Measurements from ENCODE around the gene CDK13. TPM values are rescaled to one million over a fixed set of nuclear protein-coding genes. Genes with fewer than 3 reads are reported as not detected.

Gene CDK13
- total and polyA plus RNA-seq, 9 of the 15 experiments (the other 6 are each of a cell fraction or from before 2014, with no cell fraction given), result 9.8 to 46.1 (median 32.4) TPM

GRCh38 chr7:39951226-39952194, 1.5 kb downstream of the CDK13 start (continued):
- TF ChIP-seq ZNF263 (CRISPR knock-in tag; IDR thresholded peaks at IDR 0.05; ENCODE audit: borderline replicate concordance) (peak; percentile 77), E4F1 (CRISPR knock-in tag; IDR thresholded peaks at IDR 0.05; ENCODE audit: borderline replicate concordance) (no peak), ETV6 (IDR thresholded peaks at IDR 0.05; ENCODE audit: borderline replicate concordance in 1 of 2, low read depth in 2 of 2, low read length in 1 of 2) (no peak), ETV6 (CRISPR knock-in tag; IDR thresholded peaks at IDR 0.05; ENCODE audit: borderline replicate concordance) (no peak), POLR2G (IDR thresholded peaks at IDR 0.05; ENCODE audit: low read depth, low read length) (peak; percentile 71)

GRCh38 chr7:39952374-39952773, 2.3 kb downstream of the CDK13 start:
- H4K20me1 ChIP-seq (replicated peaks; ENCODE audit: control insufficient read depth, insufficient read depth, low read length), result peaks cover 22% of the 10 kb centered on the region; the same call in 1 of the 2 replicates
- peak overlapping the region in 1 of 2 experiments; percentile 95; a peak in 2 of 4 replicates for H3K9ac ChIP-seq (ENCODE audit: insufficient read depth in 1 of 2, low read depth in 2 of 2, low read length in 2 of 2)
- peak; percentile 54; the same call in 1 of the 2 replicates for TF ChIP-seq ATF4 (CRISPR knock-in tag; IDR thresholded peaks at IDR 0.05)
- TF ChIP-seq POLR2H (tag; IDR thresholded peaks at IDR 0.05; ENCODE audit: low read depth), result peak; percentile 65; the same call in 1 of the 2 replicates
- no peak for TF ChIP-seq E2F4 (CRISPR knock-in tag; IDR thresholded peaks at IDR 0.05; ENCODE audit: low read depth)
- TF ChIP-seq FOXJ2 (tag; IDR thresholded peaks at IDR 0.05), result peak; percentile 56; the same call in 1 of the 2 replicates
- no peak for TF ChIP-seq POLR3A (IDR thresholded peaks at IDR 0.05; ENCODE audit: borderline replicate concordance, extremely low read depth, insufficient read depth, insufficient read length)
- no peak for TF ChIP-seq ZNF449 (CRISPR knock-in tag; IDR thresholded peaks at IDR 0.05)

More at GRCh38 chr7:39952374-39952773, 2.3 kb downstream of the CDK13 start:
- Histone ChIP-seq H3K9me3 (replicated peaks; ENCODE audit: control insufficient read depth, insufficient read depth, low read depth, low read length) (no peaks in the 10 kb centered on the region), H3K4me3 (peak overlapping the region; percentile 72), H3K36me3 (ENCODE audit: control insufficient read depth, insufficient read depth, low read length) (peaks cover 20% of the 10 kb centered on the region; the same call in 2 of the 3 replicates), H3K27ac (ENCODE audit: extremely low read depth, low read depth, low read length) (no peak overlapping the region; the same call in 2 of the 3 replicates), H3K4me2 (ENCODE audit: insufficient read depth, low read length) (peak overlapping the region; percentile 90), H3K27me3 (ENCODE audit: control insufficient read depth in 2 of 2, insufficient read depth in 2 of 2, low read length in 2 of 2) (no peaks in the 10 kb centered on the region), H3K9me1 (ENCODE audit: control insufficient read depth, insufficient read depth, low read length) (no peaks in the 10 kb centered on the region), H3K4me1 (replicated peaks in 1 of 2; ENCODE audit: control insufficient read depth in 2 of 2, insufficient read depth in 2 of 2, low read length in 2 of 2) (peaks cover 13 to 28% of the 10 kb centered on the region in 2 experiments), H3K79me2 (ENCODE audit: control insufficient read depth, insufficient read depth, low read length) (peaks cover 84% of the 10 kb centered on the region), H2AFZ (ENCODE audit: low read depth, low read length) (no peak overlapping the region)
- WGBS (ENCODE audit: insufficient coverage, low coverage, missing lambda C conversion rate), result 8% methylated on average over 2 of the region's 2 CpGs
- ATAC-seq (no peak), DNase-seq (ENCODE audit: extremely low read depth in 1 of 4, low spot score in 3 of 4) (no peak), FAIRE-seq (no peak)
- CTCF ChIA-PET (ENCODE audit: low intra/inter-chr PET ratio), result interaction anchor here (1.5 kb wide), 1 partner anchor 100 kb away, joined by 5 read pairs; no protein-coding TSS in a partner anchor
- TSS peak; percentile 29 for BruUV-seq (replicated peaks)
- POLR2A ChIA-PET, result no interaction called here
- in situ Hi-C loops (cut with MboI), result no loop called here
- intact Hi-C loops (cut with micrococcal nuclease), result loop anchor here (5.0 kb wide), 1 partner anchor 180 kb away; the partner anchor contains the start of gene MPLKIP
